Measurements from ENCODE around the gene PDE8B. TPM values are rescaled to one million over a fixed set of nuclear protein-coding genes. Genes with fewer than 3 reads are reported as not detected.
A peak's percentile ranks its signal among the peaks of the same experiment; 100 is the strongest.

The PDE8B gene
- 1.5 TPM for polyA plus RNA-seq (2013)

DNA sequence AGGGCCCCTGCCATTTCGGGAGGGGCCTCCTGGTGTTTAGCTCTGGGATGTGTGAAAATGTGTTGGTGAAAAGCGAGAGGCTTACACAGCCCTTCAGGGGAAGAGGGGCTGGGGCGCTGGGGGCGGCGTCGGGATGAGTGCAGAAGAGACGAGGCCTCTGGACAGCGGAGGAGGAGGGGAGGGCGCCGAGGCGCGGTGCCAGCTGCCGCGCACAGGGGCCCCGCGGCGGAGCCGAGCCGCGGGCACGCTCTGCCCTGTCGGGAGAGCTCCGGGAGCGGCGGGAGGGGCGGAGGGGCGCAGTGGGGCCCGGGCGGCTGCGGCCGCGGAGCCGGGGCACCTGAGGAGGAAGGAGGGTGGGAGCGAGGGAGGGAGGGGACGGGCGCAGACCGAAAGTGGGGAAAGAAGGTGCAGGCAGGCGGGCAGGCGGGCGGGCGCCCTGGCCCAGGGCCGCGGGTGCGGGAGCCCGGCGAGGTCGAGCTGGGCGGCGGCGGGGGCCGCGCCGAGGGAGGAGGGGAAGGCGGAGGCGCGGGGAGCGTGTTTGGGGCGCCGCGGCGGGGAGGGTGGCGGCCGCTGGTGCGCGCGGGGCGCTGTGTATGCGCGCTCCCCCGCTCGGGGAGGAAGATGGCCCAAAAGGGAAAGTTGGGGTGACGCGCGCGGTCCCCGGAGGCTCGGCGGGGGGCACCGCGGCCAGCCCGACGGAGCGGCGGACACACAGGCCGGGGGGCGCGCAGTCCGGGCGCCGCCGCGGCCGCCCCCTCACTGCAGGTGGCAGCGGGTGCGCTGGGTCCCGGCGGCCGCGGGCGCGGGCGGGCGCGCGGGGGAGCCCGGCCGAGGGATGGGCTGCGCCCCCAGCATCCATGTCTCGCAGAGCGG lies at the start of gene PDE8B:
Gene PDE8B, plus strand, starts transcription at position 590 of the 873 bp plus-strand sequence. Its CDS starts 246 bp downstream, at position 836.
- Histone ChIP-seq H3K4me3 (ENCODE audit: control insufficient read depth in 1 of 7, extremely low read depth in 1 of 7, insufficient read depth in 4 of 7, low read depth in 2 of 7, low read length in 6 of 7) (peak within 1 kb of the TSS; percentile 45 to 78 (median 66)), H3K36me3 (ENCODE audit: control insufficient read depth in 4 of 4, insufficient read depth in 4 of 4, low read length in 3 of 4) (no peaks in the 10 kb centered on the region), H3K4me1 (ENCODE audit: control extremely low read depth in 1 of 4, control insufficient read depth in 4 of 4, insufficient read depth in 4 of 4, low read length in 3 of 4) (peaks cover 5 to 17% (median 13%) of the 10 kb centered on the region in 4 experiments), H3K27ac (ENCODE audit: insufficient read depth in 1 of 2, low read depth in 1 of 2, low read length in 2 of 2, poor library complexity in 1 of 2, severe bottlenecking in 2 of 2) (no peak within 1 kb of the TSS), H3K27me3 (replicated peaks in 2 of 5; ENCODE audit: control insufficient read depth in 4 of 5, insufficient read depth in 5 of 5, low read length in 4 of 5) (peaks cover 9 to 37% (median 15%) of the 10 kb centered on the region in 5 experiments), H3K9me3 (ENCODE audit: control extremely low read depth in 1 of 5, control insufficient read depth in 4 of 5, insufficient read depth in 2 of 5, low read depth in 1 of 5, low read length in 4 of 5) (no peaks in the 10 kb centered on the region)
- ChIA-PET CTCF (interaction anchor here (1.3 kb wide), 1 partner anchor 9 kb away, joined by 3 read pairs; no protein-coding TSS in a partner anchor), POLR2A (no interaction called here)
- DNase-seq: peak in 2 of 3 donors; percentile 31 to 49
- WGBS (ENCODE audit: insufficient coverage): under 1% methylated on average over 101 of the region's 110 CpGs

- DNase-seq: no peak
- H3K27ac ChIP-seq (ENCODE audit: insufficient read depth in 1 of 2, low read depth in 1 of 2, low read length in 2 of 2, poor library complexity in 1 of 2, severe bottlenecking in 2 of 2): no peak overlapping the region
- H3K9me3 ChIP-seq (ENCODE audit: control extremely low read depth in 1 of 5, control insufficient read depth in 4 of 5, insufficient read depth in 2 of 5, low read depth in 1 of 5, low read length in 4 of 5): peaks cover 0 to 3% (median 0%) of the 10 kb centered on the region in 5 experiments
- no peaks in the 10 kb centered on the region for H3K4me1 ChIP-seq (ENCODE audit: control extremely low read depth in 1 of 4, control insufficient read depth in 4 of 4, insufficient read depth in 4 of 4, low read length in 3 of 4)
- CTCF ChIA-PET: interaction anchor here (0.8 to 1.4 kb wide), 3 partner anchors 16 to 18 kb away, joined by 3 to 4 read pairs (median 4); no protein-coding TSS in a partner anchor
- H3K4me3 ChIP-seq (ENCODE audit: control insufficient read depth in 1 of 7, extremely low read depth in 1 of 7, insufficient read depth in 4 of 7, low read depth in 2 of 7, low read length in 6 of 7): no peak overlapping the region
- H3K27me3 ChIP-seq (replicated peaks in 2 of 5; ENCODE audit: control insufficient read depth in 4 of 5, insufficient read depth in 5 of 5, low read length in 4 of 5): no peaks in the 10 kb centered on the region
- no peaks in the 10 kb centered on the region for H3K36me3 ChIP-seq (ENCODE audit: control insufficient read depth in 4 of 4, insufficient read depth in 4 of 4, low read length in 3 of 4)
- WGBS (ENCODE audit: insufficient coverage): no CpG with 5 or more reads among the region's 2 CpGs
- POLR2A ChIA-PET: no interaction called here
Measured at GRCh38 chr5:77163453-77163852, 47.0 kb upstream of the PDE8B start.

- Histone ChIP-seq H3K27me3 (replicated peaks in 2 of 5; ENCODE audit: control insufficient read depth in 4 of 5, insufficient read depth in 5 of 5, low read length in 4 of 5) (peaks cover 0 to 2% (median 0%) of the 10 kb centered on the region in 5 experiments), H3K36me3 (ENCODE audit: control insufficient read depth in 4 of 4, insufficient read depth in 4 of 4, low read length in 3 of 4) (no peaks in the 10 kb centered on the region), H3K4me3 (ENCODE audit: control insufficient read depth in 1 of 7, extremely low read depth in 1 of 7, insufficient read depth in 4 of 7, low read depth in 2 of 7, low read length in 6 of 7) (no peak overlapping the region), H3K4me1 (ENCODE audit: control extremely low read depth in 1 of 4, control insufficient read depth in 4 of 4, insufficient read depth in 4 of 4, low read length in 3 of 4) (no peaks in the 10 kb centered on the region), H3K27ac (ENCODE audit: insufficient read depth in 1 of 2, low read depth in 1 of 2, low read length in 2 of 2, poor library complexity in 1 of 2, severe bottlenecking in 2 of 2) (no peak overlapping the region), H3K9me3 (ENCODE audit: control extremely low read depth in 1 of 5, control insufficient read depth in 4 of 5, insufficient read depth in 2 of 5, low read depth in 1 of 5, low read length in 4 of 5) (no peaks in the 10 kb centered on the region)
- ChIA-PET CTCF (interaction anchor here (0.9 kb wide), 1 partner anchor 270 kb away, joined by 3 read pairs; no protein-coding TSS in a partner anchor), POLR2A (no interaction called here)
- DNase-seq: no peak
Measured at GRCh38 chr5:77167063-77167462, 43.4 kb upstream of the PDE8B start.

DNA sequence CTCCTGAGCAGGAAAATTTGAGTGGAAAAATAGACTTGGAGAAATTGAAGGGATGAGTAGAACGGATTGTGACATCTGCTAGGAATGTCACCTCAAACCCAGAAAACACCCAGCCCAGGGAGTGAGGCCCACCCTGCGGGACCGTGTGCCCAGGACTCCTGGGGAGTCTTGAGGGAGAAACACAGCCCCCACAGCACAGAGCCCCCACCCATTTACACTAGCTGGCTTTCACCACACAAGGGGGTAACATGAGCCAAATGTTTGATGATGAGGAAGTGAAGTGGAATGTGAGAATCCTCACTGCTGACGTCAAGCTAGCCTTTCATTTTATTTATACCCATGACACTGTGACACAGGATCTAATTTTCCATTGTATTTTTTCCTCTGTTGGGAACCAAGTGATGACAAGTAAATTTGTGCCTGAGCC lies 42.8 kb upstream of the PDE8B start:
- Histone ChIP-seq H3K4me3 (ENCODE audit: control insufficient read depth in 1 of 7, extremely low read depth in 1 of 7, insufficient read depth in 4 of 7, low read depth in 2 of 7, low read length in 6 of 7) (no peak overlapping the region), H3K27ac (ENCODE audit: insufficient read depth in 1 of 2, low read depth in 1 of 2, low read length in 2 of 2, poor library complexity in 1 of 2, severe bottlenecking in 2 of 2) (no peak overlapping the region), H3K36me3 (ENCODE audit: control insufficient read depth in 4 of 4, insufficient read depth in 4 of 4, low read length in 3 of 4) (no peaks in the 10 kb centered on the region), H3K9me3 (ENCODE audit: control extremely low read depth in 1 of 5, control insufficient read depth in 4 of 5, insufficient read depth in 2 of 5, low read depth in 1 of 5, low read length in 4 of 5) (no peaks in the 10 kb centered on the region), H3K4me1 (ENCODE audit: control extremely low read depth in 1 of 4, control insufficient read depth in 4 of 4, insufficient read depth in 4 of 4, low read length in 3 of 4) (no peaks in the 10 kb centered on the region), H3K27me3 (replicated peaks in 2 of 5; ENCODE audit: control insufficient read depth in 4 of 5, insufficient read depth in 5 of 5, low read length in 4 of 5) (peaks cover 0 to 2% (median 0%) of the 10 kb centered on the region in 5 experiments)
- DNase-seq: no peak
- ChIA-PET POLR2A (no interaction called here), CTCF (interaction anchor here (0.9 kb wide), 1 partner anchor 269 kb away, joined by 3 read pairs; no protein-coding TSS in a partner anchor)
- no CpG with 5 or more reads among the region's 4 CpGs for WGBS (ENCODE audit: insufficient coverage)

DNA sequence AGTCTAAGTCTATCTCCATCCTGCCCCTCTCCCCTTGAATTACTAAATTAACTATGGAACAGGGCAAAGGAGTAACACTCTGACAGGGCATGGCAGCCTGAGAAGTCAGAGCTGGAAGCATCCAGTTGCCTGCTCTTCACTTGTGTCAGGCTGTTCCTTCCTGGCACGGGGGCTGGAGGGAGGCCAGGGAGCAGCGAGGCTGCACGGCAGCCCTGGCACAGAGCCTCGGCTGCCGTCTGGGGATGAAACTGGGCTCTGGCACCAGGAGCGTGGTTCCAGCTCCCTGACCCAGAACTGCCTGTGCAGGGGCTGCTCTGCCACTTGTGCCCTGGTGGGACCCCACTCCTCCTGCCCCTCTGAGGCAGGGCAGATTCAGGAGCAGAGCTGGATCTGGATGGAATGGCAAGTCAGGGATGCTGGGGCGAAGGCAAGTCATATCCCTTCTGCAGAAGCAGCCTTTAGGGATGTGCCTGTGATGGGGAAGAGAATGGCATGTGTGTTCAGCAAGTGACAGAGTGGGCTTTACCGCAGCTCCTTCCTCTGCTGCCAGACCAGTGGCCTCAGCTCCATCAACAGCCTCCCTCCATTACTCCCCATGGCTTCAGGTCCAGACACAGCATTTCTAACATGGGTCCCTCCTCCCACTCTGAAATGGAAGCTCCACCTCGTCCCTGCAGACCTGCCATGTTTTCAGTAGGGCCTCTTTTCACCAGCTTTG lies 42.2 kb upstream of the PDE8B start:
- H3K4me3 ChIP-seq (ENCODE audit: control insufficient read depth in 1 of 7, extremely low read depth in 1 of 7, insufficient read depth in 4 of 7, low read depth in 2 of 7, low read length in 6 of 7): no peak overlapping the region
- H3K27ac ChIP-seq (ENCODE audit: insufficient read depth in 1 of 2, low read depth in 1 of 2, low read length in 2 of 2, poor library complexity in 1 of 2, severe bottlenecking in 2 of 2): no peak overlapping the region
- POLR2A ChIA-PET: no interaction called here
- CTCF ChIA-PET: interaction anchor here (0.9 kb wide), 1 partner anchor 268 kb away, joined by 3 read pairs; no protein-coding TSS in a partner anchor
- 86% methylated on average over 7 of the region's 9 CpGs for WGBS (ENCODE audit: insufficient coverage)
- H3K36me3 ChIP-seq (ENCODE audit: control insufficient read depth in 4 of 4, insufficient read depth in 4 of 4, low read length in 3 of 4): no peaks in the 10 kb centered on the region
- no peaks in the 10 kb centered on the region for H3K9me3 ChIP-seq (ENCODE audit: control extremely low read depth in 1 of 5, control insufficient read depth in 4 of 5, insufficient read depth in 2 of 5, low read depth in 1 of 5, low read length in 4 of 5)
- no peak for DNase-seq
- H3K4me1 ChIP-seq (ENCODE audit: control extremely low read depth in 1 of 4, control insufficient read depth in 4 of 4, insufficient read depth in 4 of 4, low read length in 3 of 4): no peaks in the 10 kb centered on the region
- H3K27me3 ChIP-seq (replicated peaks in 2 of 5; ENCODE audit: control insufficient read depth in 4 of 5, insufficient read depth in 5 of 5, low read length in 4 of 5): peaks cover 0 to 4% (median 0%) of the 10 kb centered on the region in 5 experiments

DNA sequence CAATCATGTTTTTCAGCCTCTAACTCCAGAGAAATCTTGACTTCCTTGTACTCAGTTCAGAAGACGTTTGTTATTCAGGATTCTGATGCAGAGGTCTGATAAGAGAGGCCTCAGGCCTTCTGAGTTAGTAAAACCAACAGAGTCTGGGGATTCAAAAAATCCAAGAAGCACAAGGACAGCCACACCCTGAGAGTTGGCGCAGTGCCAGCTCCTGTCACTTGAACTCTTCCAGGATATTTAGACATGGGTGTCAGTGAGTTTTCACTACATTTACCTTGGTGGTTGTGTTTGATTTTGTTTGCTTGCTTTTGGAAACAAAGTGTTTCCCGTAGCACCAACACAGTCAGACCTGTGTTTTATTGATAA lies 41.6 kb upstream of the PDE8B start:
- ChIA-PET POLR2A (no interaction called here), CTCF (no interaction called here)
- WGBS (ENCODE audit: insufficient coverage): 67% methylated on average over 3 of the region's 3 CpGs
- H3K9me3 ChIP-seq (ENCODE audit: control extremely low read depth in 1 of 5, control insufficient read depth in 4 of 5, insufficient read depth in 2 of 5, low read depth in 1 of 5, low read length in 4 of 5): no peaks in the 10 kb centered on the region
- no peak overlapping the region for H3K27ac ChIP-seq (ENCODE audit: insufficient read depth in 1 of 2, low read depth in 1 of 2, low read length in 2 of 2, poor library complexity in 1 of 2, severe bottlenecking in 2 of 2)
- H3K4me1 ChIP-seq (ENCODE audit: control extremely low read depth in 1 of 4, control insufficient read depth in 4 of 4, insufficient read depth in 4 of 4, low read length in 3 of 4): no peaks in the 10 kb centered on the region
- no peak for DNase-seq
- peaks cover 0 to 4% (median 0%) of the 10 kb centered on the region in 5 experiments for H3K27me3 ChIP-seq (replicated peaks in 2 of 5; ENCODE audit: control insufficient read depth in 4 of 5, insufficient read depth in 5 of 5, low read length in 4 of 5)
- no peaks in the 10 kb centered on the region for H3K36me3 ChIP-seq (ENCODE audit: control insufficient read depth in 4 of 4, insufficient read depth in 4 of 4, low read length in 3 of 4)
- H3K4me3 ChIP-seq (ENCODE audit: control insufficient read depth in 1 of 7, extremely low read depth in 1 of 7, insufficient read depth in 4 of 7, low read depth in 2 of 7, low read length in 6 of 7): no peak overlapping the region

All from common myeloid progenitor, CD34-positive (primary cell).